ENCODE data around the gene RNF222. TPM values are rescaled to one million over a fixed set of nuclear protein-coding genes. Genes with fewer than 3 reads are reported as not detected.

Gene RNF222
- total RNA-seq, 1 donor = not detected

DNA sequence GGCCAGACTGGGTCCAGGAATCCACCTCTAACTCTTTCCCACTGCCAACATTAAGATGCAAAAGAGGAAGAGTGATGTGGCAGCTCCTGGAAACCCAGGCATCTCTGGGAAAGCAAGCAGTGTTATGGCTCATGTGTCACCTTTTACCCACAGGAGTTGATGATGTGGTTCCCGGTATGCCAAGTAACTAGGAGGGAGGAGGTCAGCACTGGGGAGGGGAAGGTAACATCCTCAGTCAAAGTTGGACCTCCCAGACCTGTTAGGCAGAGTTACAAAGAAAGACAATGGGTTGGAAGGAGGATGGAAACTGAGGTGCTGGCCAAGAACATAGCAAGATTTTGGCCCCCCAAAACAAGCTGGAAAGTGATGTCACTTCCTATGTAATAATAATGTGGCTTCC lies 32.5 kb downstream of the RNF222 start:
- peak; percentile 44 for DNase-seq (ENCODE audit: low read depth)

DNA sequence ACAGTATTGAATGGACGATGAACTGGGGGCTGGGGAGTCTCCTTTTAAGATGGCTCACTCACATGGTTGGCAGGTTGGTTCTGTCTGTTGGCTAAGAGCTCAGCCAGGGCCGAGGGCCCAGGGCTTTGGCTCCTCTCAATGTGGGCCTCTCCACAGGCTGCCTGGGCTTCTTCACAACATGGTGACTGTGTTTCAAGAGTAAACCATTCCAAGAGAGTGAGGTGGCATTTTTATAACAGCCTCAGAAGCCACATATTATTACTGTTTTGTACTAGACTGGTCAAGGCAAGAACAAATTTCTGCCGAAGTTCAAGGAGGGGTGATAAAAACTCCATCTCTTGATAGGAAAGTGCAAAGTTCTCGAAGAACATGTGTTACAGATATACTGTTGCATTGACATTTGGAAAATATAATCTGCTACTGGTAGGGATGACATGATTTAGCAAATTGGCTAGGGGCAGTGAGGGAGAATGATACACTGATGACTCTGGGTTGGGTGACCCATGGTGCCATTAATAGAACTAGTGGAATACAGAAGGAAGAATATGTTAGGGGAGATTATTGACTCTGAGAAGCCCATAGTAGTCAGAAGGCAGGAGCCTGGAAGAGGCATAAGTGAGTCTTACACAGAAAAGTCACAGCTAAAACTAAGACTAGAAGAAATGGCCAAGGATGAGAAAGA lies 34.8 kb downstream of the RNF222 start:
- peak; percentile 50 for DNase-seq (ENCODE audit: low read depth)
- H3K4me3 ChIP-seq (ENCODE audit: low read depth, low read length) = no peak overlapping the region
- TF ChIP-seq, protein P1, sequence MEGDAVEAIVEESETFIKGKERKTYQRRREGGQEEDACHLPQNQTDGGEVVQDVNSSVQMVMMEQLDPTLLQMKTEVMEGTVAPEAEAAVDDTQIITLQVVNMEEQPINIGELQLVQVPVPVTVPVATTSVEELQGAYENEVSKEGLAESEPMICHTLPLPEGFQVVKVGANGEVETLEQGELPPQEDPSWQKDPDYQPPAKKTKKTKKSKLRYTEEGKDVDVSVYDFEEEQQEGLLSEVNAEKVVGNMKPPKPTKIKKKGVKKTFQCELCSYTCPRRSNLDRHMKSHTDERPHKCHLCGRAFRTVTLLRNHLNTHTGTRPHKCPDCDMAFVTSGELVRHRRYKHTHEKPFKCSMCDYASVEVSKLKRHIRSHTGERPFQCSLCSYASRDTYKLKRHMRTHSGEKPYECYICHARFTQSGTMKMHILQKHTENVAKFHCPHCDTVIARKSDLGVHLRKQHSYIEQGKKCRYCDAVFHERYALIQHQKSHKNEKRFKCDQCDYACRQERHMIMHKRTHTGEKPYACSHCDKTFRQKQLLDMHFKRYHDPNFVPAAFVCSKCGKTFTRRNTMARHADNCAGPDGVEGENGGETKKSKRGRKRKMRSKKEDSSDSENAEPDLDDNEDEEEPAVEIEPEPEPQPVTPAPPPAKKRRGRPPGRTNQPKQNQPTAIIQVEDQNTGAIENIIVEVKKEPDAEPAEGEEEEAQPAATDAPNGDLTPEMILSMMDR (IDR thresholded peaks at IDR 0.05; ENCODE audit: insufficient read depth, low read length) = no peak

More for the DNA sequence above, 32.5 kb downstream of the RNF222 start:
- TF ChIP-seq, protein P1 (IDR thresholded peaks at IDR 0.05; ENCODE audit: insufficient read depth, low read length) = no peak
- no peak overlapping the region for H3K4me3 ChIP-seq (ENCODE audit: low read depth, low read length)

DNA sequence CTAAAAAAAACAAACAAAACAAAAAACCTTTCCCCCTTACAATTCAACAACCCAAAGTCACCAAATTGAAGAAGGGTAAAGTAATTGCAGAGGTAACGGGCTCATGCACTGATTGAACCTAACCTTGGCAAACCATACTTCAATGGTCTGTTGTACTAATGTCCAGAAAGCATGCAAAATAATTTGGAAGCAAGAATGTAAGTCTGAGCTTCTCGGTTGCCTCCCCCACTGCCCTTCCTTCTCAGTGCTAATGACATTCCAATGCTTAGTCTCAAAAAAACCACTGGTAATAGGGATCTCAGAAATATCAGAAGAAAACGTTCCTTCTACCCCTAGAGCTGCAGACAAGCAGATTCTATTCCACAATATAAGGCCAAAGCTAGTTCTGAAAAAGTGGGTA lies 36.9 kb downstream of the RNF222 start:
- H3K4me3 ChIP-seq (ENCODE audit: low read depth, low read length) = no peak overlapping the region
- TF ChIP-seq, protein P1 (IDR thresholded peaks at IDR 0.05; ENCODE audit: insufficient read depth, low read length) = no peak
- DNase-seq (ENCODE audit: low read depth) = no peak

GRCh38 chr17:8360260-8360659 lies 37.4 kb downstream of the RNF222 start:
- TF ChIP-seq, protein P1 (IDR thresholded peaks at IDR 0.05; ENCODE audit: insufficient read depth, low read length) = no peak
- no peak overlapping the region for H3K4me3 ChIP-seq (ENCODE audit: low read depth, low read length)
- no peak for DNase-seq (ENCODE audit: low read depth)

- TF ChIP-seq, protein P1 (IDR thresholded peaks at IDR 0.05; ENCODE audit: insufficient read depth, low read length) = no peak
- H3K4me3 ChIP-seq (ENCODE audit: low read depth, low read length) = no peak overlapping the region
- peak; percentile 81 for DNase-seq (ENCODE audit: low read depth)
These were observed 37.9 kb downstream of the RNF222 start for GRCh38 chr17:8359769-8360168.

DNA sequence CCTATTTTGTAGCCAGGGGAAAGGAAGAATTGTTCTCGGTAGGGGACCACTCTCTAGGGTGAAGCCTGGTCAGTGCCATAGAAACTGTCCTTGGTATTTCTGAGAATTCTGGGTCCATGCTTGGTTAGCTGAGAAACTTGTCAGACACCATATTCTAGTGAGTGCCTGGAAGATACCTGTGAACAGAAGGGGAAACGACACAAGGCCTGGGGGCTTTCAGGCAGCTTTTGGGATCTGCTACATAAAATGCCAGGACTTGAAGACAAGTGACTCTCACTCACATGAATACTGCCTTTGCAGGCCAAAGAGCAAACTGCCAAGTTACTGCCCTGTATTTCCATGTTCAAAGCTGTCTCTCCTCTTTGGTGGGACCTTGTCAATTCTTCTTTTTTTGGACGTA lies 39.7 kb downstream of the RNF222 start:
- H3K4me3 ChIP-seq (ENCODE audit: low read depth, low read length) = no peak overlapping the region
- no peak for DNase-seq (ENCODE audit: low read depth)
- TF ChIP-seq, protein P1 (IDR thresholded peaks at IDR 0.05; ENCODE audit: insufficient read depth, low read length) = no peak

DNA sequence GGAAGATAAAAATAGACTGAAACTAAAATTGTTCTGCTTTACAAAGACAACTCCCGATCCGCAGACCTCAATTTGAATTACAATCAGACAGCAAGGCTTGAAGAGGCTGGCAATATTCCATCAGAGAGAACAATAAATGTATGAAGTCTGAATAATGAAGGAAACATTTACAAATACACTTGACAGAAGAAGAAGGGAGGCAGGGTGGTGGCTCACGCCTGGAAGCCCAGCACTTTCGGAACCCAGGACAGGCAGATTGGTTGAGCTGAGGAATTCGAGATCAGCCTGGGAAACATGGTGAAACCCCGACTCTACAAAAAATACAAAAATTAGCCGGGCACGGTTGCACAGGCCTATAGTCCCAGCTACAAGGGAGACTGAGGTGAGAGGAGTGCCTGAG lies 43.4 kb downstream of the RNF222 start:
- TF ChIP-seq, protein P1 (IDR thresholded peaks at IDR 0.05; ENCODE audit: insufficient read depth, low read length) = no peak
- H3K4me3 ChIP-seq (ENCODE audit: low read depth, low read length) = no peak overlapping the region
- no peak for DNase-seq (ENCODE audit: low read depth)

Data from fibroblast of the aortic adventitia (primary cell).